ENCODE measurements around the gene TBC1D3B.
A peak's percentile ranks its signal among the peaks of the same experiment; 100 is the strongest.

TBC1D3B gene

GRCh38 chr17:36144981-36145729 lies 31.3 kb downstream of the TBC1D3B start:
- no peak for ATAC-seq (replicated peaks)
- H3K36me3 Mint-ChIP-seq (ENCODE audit: insufficient read depth) = no peaks in the 10 kb centered on the region
- no peak overlapping the region for H3K4me3 Mint-ChIP-seq
- peaks cover 30 to 66% of the 10 kb centered on the region in 2 donors for H3K4me1 Mint-ChIP-seq (ENCODE audit: low read depth in 2 of 2)
- H3K27ac Mint-ChIP-seq = peak overlapping the region in 1 of 2 donors; percentile 92
- H3K27me3 Mint-ChIP-seq = no peaks in the 10 kb centered on the region
- H3K9me3 Mint-ChIP-seq = no peaks in the 10 kb centered on the region
- no peak for DNase-seq

GRCh38 chr17:36144014-36144413 lies 32.4 kb downstream of the TBC1D3B start:
- H3K4me3 Mint-ChIP-seq = peak overlapping the region in 1 of 2 donors; percentile 3
- H3K27ac Mint-ChIP-seq = peak overlapping the region; percentile 1 to 26
- H3K36me3 Mint-ChIP-seq (ENCODE audit: insufficient read depth) = no peaks in the 10 kb centered on the region
- DNase-seq (no peak), ATAC-seq (replicated peaks) (no peak)
- H3K27me3 Mint-ChIP-seq = no peaks in the 10 kb centered on the region
- no peaks in the 10 kb centered on the region for H3K9me3 Mint-ChIP-seq
- H3K4me1 Mint-ChIP-seq (ENCODE audit: low read depth in 2 of 2) = peaks cover 24 to 61% of the 10 kb centered on the region in 2 donors

- peak overlapping the region in 1 of 2 donors; percentile 4 for H3K4me3 Mint-ChIP-seq
- no peaks in the 10 kb centered on the region for H3K36me3 Mint-ChIP-seq (ENCODE audit: insufficient read depth)
- ATAC-seq (replicated peaks) (no peak), DNase-seq (no peak)
- peaks cover 22 to 57% of the 10 kb centered on the region in 2 donors for H3K4me1 Mint-ChIP-seq (ENCODE audit: low read depth in 2 of 2)
- peak overlapping the region; percentile 26 to 63 for H3K27ac Mint-ChIP-seq
- H3K27me3 Mint-ChIP-seq = no peaks in the 10 kb centered on the region
- no peaks in the 10 kb centered on the region for H3K9me3 Mint-ChIP-seq
Measured at GRCh38 chr17:36142806-36143205, 33.6 kb downstream of the TBC1D3B start.

- H3K4me3 Mint-ChIP-seq = peak overlapping the region in 1 of 2 donors; percentile 4
Measured at GRCh38 chr17:36142235-36142634, 34.2 kb downstream of the TBC1D3B start.

GRCh38 chr17:36136439-36136838 lies 40.0 kb downstream of the TBC1D3B start:
- Mint-ChIP-seq H3K36me3 (ENCODE audit: insufficient read depth) (peaks cover 5% of the 10 kb centered on the region), H3K4me3 (no peak overlapping the region), H3K4me1 (ENCODE audit: low read depth in 2 of 2) (peaks cover 23 to 49% of the 10 kb centered on the region in 2 donors), H3K27me3 (no peaks in the 10 kb centered on the region), H3K9me3 (no peaks in the 10 kb centered on the region), H3K27ac (peak overlapping the region in 1 of 2 donors; percentile 76)
- DNase-seq (no peak), ATAC-seq (replicated peaks) (no peak)

More at GRCh38 chr17:36142235-36142634, 34.2 kb downstream of the TBC1D3B start:
- H3K9me3 Mint-ChIP-seq = no peaks in the 10 kb centered on the region
- DNase-seq (no peak), ATAC-seq (replicated peaks) (no peak)
- H3K27me3 Mint-ChIP-seq = no peaks in the 10 kb centered on the region
- no peaks in the 10 kb centered on the region for H3K36me3 Mint-ChIP-seq (ENCODE audit: insufficient read depth)
- H3K27ac Mint-ChIP-seq = peak overlapping the region; percentile 56 to 63
- peaks cover 20 to 55% of the 10 kb centered on the region in 2 donors for H3K4me1 Mint-ChIP-seq (ENCODE audit: low read depth in 2 of 2)

- ATAC-seq (replicated peaks) (no peak), DNase-seq (no peak)
- Mint-ChIP-seq H3K4me1 (ENCODE audit: low read depth in 2 of 2) (peaks cover 19 to 47% of the 10 kb centered on the region in 2 donors), H3K27ac (peak overlapping the region; percentile 44 to 73), H3K27me3 (no peaks in the 10 kb centered on the region), H3K4me3 (no peak overlapping the region), H3K9me3 (no peaks in the 10 kb centered on the region), H3K36me3 (ENCODE audit: insufficient read depth) (peaks cover 5% of the 10 kb centered on the region)
Measured at GRCh38 chr17:36136036-36136435, 40.4 kb downstream of the TBC1D3B start.

- ATAC-seq (replicated peaks) (no peak), DNase-seq (no peak)
- H3K4me1 Mint-ChIP-seq (ENCODE audit: low read depth in 2 of 2) = peaks cover 22 to 42% of the 10 kb centered on the region in 2 donors
- peak overlapping the region; percentile 44 to 73 for H3K27ac Mint-ChIP-seq
- H3K9me3 Mint-ChIP-seq = no peaks in the 10 kb centered on the region
- H3K4me3 Mint-ChIP-seq = no peak overlapping the region
- peaks cover 9% of the 10 kb centered on the region for H3K36me3 Mint-ChIP-seq (ENCODE audit: insufficient read depth)
- no peaks in the 10 kb centered on the region for H3K27me3 Mint-ChIP-seq
Measured at GRCh38 chr17:36135465-36135864, 41.0 kb downstream of the TBC1D3B start.

- H3K4me3 Mint-ChIP-seq = no peak overlapping the region
- ATAC-seq (replicated peaks) = no peak
- no peaks in the 10 kb centered on the region for H3K9me3 Mint-ChIP-seq
- peaks cover 27 to 57% of the 10 kb centered on the region in 2 donors for H3K4me1 Mint-ChIP-seq (ENCODE audit: low read depth in 2 of 2)
- peak overlapping the region in 1 of 2 donors; percentile 75 for H3K27ac Mint-ChIP-seq
- peaks cover 14% of the 10 kb centered on the region for H3K36me3 Mint-ChIP-seq (ENCODE audit: insufficient read depth)
- DNase-seq = no peak
- no peaks in the 10 kb centered on the region for H3K27me3 Mint-ChIP-seq
Measured at GRCh38 chr17:36133602-36134236, 42.7 kb downstream of the TBC1D3B start.

- no peak for ATAC-seq (replicated peaks)
- no peak for DNase-seq
- Mint-ChIP-seq H3K36me3 (ENCODE audit: insufficient read depth) (peaks cover 14% of the 10 kb centered on the region), H3K9me3 (no peaks in the 10 kb centered on the region), H3K27ac (peak overlapping the region in 1 of 2 donors; percentile 35), H3K4me1 (ENCODE audit: low read depth in 2 of 2) (peaks cover 34 to 64% of the 10 kb centered on the region in 2 donors), H3K27me3 (no peaks in the 10 kb centered on the region), H3K4me3 (no peak overlapping the region)
Measured at GRCh38 chr17:36132421-36132831, 44.0 kb downstream of the TBC1D3B start.

- Mint-ChIP-seq H3K9me3 (no peaks in the 10 kb centered on the region), H3K27me3 (no peaks in the 10 kb centered on the region), H3K27ac (peak overlapping the region in 1 of 2 donors; percentile 35), H3K4me3 (no peak overlapping the region), H3K36me3 (ENCODE audit: insufficient read depth) (peaks cover 14% of the 10 kb centered on the region), H3K4me1 (ENCODE audit: low read depth in 2 of 2) (peaks cover 35 to 64% of the 10 kb centered on the region in 2 donors)
- no peak for DNase-seq
- ATAC-seq (replicated peaks) = no peak
Measured at GRCh38 chr17:36131931-36132330, 44.5 kb downstream of the TBC1D3B start.

- peak overlapping the region in 1 of 2 donors; percentile 35 for H3K27ac Mint-ChIP-seq
- no peaks in the 10 kb centered on the region for H3K27me3 Mint-ChIP-seq
- DNase-seq (no peak), ATAC-seq (replicated peaks) (no peak)
- peaks cover 15% of the 10 kb centered on the region for H3K36me3 Mint-ChIP-seq (ENCODE audit: insufficient read depth)
- no peaks in the 10 kb centered on the region for H3K9me3 Mint-ChIP-seq
- H3K4me1 Mint-ChIP-seq (ENCODE audit: low read depth in 2 of 2) = peaks cover 39 to 67% of the 10 kb centered on the region in 2 donors
- peak overlapping the region in 1 of 2 donors; percentile 35 for H3K4me3 Mint-ChIP-seq
Measured at GRCh38 chr17:36131421-36131820, 45.0 kb downstream of the TBC1D3B start.

- H3K27me3 Mint-ChIP-seq = no peaks in the 10 kb centered on the region
- peaks cover 40 to 67% of the 10 kb centered on the region in 2 donors for H3K4me1 Mint-ChIP-seq (ENCODE audit: low read depth in 2 of 2)
- peaks cover 18% of the 10 kb centered on the region for H3K36me3 Mint-ChIP-seq (ENCODE audit: insufficient read depth)
- no peak overlapping the region for H3K4me3 Mint-ChIP-seq
- H3K9me3 Mint-ChIP-seq = peaks cover 0 to 4% of the 10 kb centered on the region in 2 donors
- H3K27ac Mint-ChIP-seq = no peak overlapping the region
- ATAC-seq (replicated peaks) = no peak
- DNase-seq = no peak
Measured at GRCh38 chr17:36130346-36130745, 46.1 kb downstream of the TBC1D3B start.

- DNase-seq = no peak
- no peak for ATAC-seq (replicated peaks)
- Mint-ChIP-seq H3K9me3 (peaks cover 0 to 4% of the 10 kb centered on the region in 2 donors), H3K27ac (peak overlapping the region in 1 of 2 donors; percentile 94), H3K27me3 (no peaks in the 10 kb centered on the region), H3K36me3 (ENCODE audit: insufficient read depth) (peaks cover 17% of the 10 kb centered on the region), H3K4me1 (ENCODE audit: low read depth in 2 of 2) (peaks cover 43 to 66% of the 10 kb centered on the region in 2 donors), H3K4me3 (no peak overlapping the region)
Measured at GRCh38 chr17:36129616-36130015, 46.8 kb downstream of the TBC1D3B start.

All from effector memory CD8-positive, alpha-beta T cell (primary cell).